Stimulated activated naive CD8-positive, alpha-beta T cell treated with anti-CD3 and anti-CD28 coated beads, Interleukin-15, Interleukin-2, amounts not matched to agents 100 ng/mL and 50 ng/mL, for 24 hours (primary cell): ENCODE measurements around the gene PCDHGB4.
"Not testable (repeated sequence)": the region's sequence is repeated elsewhere in the genome, so short reads cannot be mapped to it uniquely, and the experiment has no call there.

Experiments
- H3K27ac Mint-ChIP-seq: one replicate; pipeline ENCODE4 v1.8.0; 2021; ENCODE audit warnings: mild to moderate bottlenecking, mixed read lengths
- H3K27me3 Mint-ChIP-seq: one replicate; pipeline ENCODE4 v1.8.0; 2021; ENCODE audit warnings: mixed read lengths
- H3K36me3 Mint-ChIP-seq: one replicate; pipeline ENCODE4 v1.8.0; 2021; ENCODE audit warnings: low read depth, mixed read lengths
- H3K4me1 Mint-ChIP-seq: one replicate; pipeline ENCODE4 v1.8.0; 2021; ENCODE audit warnings: low read depth, mixed read lengths
- H3K4me3 Mint-ChIP-seq: one replicate; pipeline ENCODE4 v1.8.0; 2021; ENCODE audit warnings: mild to moderate bottlenecking, mixed read lengths
- H3K9me3 Mint-ChIP-seq: one replicate; pipeline ENCODE4 v1.8.0; 2021; ENCODE audit warnings: mixed read lengths

The PCDHGB4 gene

GRCh38 chr5:141387557-141388311, at the start of gene PCDHGB4:
TSS of gene PCDHGB4 (plus strand) at chr5:141387698. CDS start at chr5:141387885, 187 bp downstream.
- not testable (repeated sequence) for H3K4me3 Mint-ChIP-seq, H3K4me1 Mint-ChIP-seq, H3K27ac Mint-ChIP-seq
- H3K9me3 Mint-ChIP-seq = peaks cover 50% of the 10 kb centered on the region
- peaks cover 27% of the 10 kb centered on the region for H3K36me3 Mint-ChIP-seq
- H3K27me3 Mint-ChIP-seq = peaks cover 82% of the 10 kb centered on the region

- no peak within 1 kb of the TSS for H3K27ac Mint-ChIP-seq
- H3K27me3 Mint-ChIP-seq = peaks cover 94% of the 10 kb centered on the region
- no peaks in the 10 kb centered on the region for H3K4me1 Mint-ChIP-seq
- peaks cover 42% of the 10 kb centered on the region for H3K9me3 Mint-ChIP-seq
- peaks cover 28% of the 10 kb centered on the region for H3K36me3 Mint-ChIP-seq
- H3K4me3 Mint-ChIP-seq = no peak within 1 kb of the TSS
These were observed 48.8 kb upstream of the PCDHGB4 start, which contains the start of gene PCDHGA2 for GRCh38 chr5:141338538-141339306. TSS of gene PCDHGA2 (plus strand) at chr5:141338760.

- Mint-ChIP-seq H3K27me3 (peaks cover 87% of the 10 kb centered on the region), H3K36me3 (peaks cover 31% of the 10 kb centered on the region), H3K9me3 (peaks cover 39% of the 10 kb centered on the region)
- not testable (repeated sequence) for H3K27ac Mint-ChIP-seq, H3K4me3 Mint-ChIP-seq, H3K4me1 Mint-ChIP-seq
These were observed 46.6 kb upstream of the PCDHGB4 start for GRCh38 chr5:141340781-141341354.

DNA sequence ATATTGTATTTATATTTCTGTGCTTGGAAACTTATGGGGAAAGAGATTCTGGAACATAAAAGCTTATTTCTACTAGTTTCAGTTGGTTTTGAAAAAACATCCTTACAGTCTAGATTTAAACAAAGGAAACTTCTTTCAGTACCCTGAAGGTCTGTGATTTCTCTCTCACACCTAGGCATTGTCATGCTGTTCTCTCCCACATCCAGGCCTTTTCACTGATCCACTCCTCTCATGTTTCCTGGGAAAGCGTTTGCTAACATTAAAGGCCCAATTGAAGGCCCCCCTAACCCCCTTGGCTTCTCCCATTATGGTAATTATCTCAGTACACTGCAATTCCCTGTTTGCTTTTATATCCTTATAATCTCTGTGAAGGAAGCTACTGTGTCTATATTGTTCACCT, 44.7 kb upstream of the PCDHGB4 start:
- H3K27me3 Mint-ChIP-seq = peaks cover 83% of the 10 kb centered on the region
- H3K36me3 Mint-ChIP-seq = peaks cover 32% of the 10 kb centered on the region
- H3K4me3 Mint-ChIP-seq = no peak overlapping the region

GRCh38 chr5:141343242-141343952, 44.1 kb upstream of the PCDHGB4 start, which contains the start of gene PCDHGA3:
TSS of gene PCDHGA3 (plus strand) at chr5:141343829. CDS start at chr5:141344034, 205 bp downstream.
- Mint-ChIP-seq H3K4me3 (peak within 1 kb of the TSS; percentile 39), H3K4me1 (no peaks in the 10 kb centered on the region), H3K36me3 (peaks cover 26% of the 10 kb centered on the region), H3K9me3 (peaks cover 34% of the 10 kb centered on the region), H3K27ac (no peak within 1 kb of the TSS), H3K27me3 (peaks cover 81% of the 10 kb centered on the region)

More for the DNA sequence above, 44.7 kb upstream of the PCDHGB4 start:
- peaks cover 40% of the 10 kb centered on the region for H3K9me3 Mint-ChIP-seq
- H3K4me1 Mint-ChIP-seq = no peaks in the 10 kb centered on the region
- H3K27ac Mint-ChIP-seq = no peak overlapping the region

DNA sequence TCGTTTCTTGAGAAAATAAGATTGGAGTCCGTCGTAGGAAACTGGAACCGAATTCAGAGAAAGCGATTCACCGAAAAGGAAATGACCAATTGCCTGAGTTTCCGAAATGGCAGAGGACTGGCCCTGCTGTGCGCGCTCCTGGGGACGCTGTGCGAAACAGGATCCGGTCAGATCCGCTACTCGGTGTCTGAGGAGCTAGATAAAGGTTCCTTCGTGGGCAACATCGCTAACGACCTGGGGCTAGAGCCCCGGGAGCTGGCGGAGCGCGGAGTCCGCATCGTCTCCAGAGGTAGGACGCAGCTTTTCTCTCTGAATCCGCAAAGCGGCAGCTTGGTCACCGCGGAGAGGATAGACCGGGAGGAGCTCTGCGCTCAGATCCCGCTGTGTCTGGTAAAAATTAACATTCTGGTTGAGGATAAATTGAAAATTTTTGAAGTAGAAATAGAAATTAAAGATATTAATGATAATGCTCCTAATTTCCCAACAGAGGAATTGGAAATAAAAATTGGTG, 43.5 kb upstream of the PCDHGB4 start:
- H3K27me3 Mint-ChIP-seq = peaks cover 81% of the 10 kb centered on the region
- peaks cover 38% of the 10 kb centered on the region for H3K9me3 Mint-ChIP-seq
- peak overlapping the region; percentile 39 for H3K4me3 Mint-ChIP-seq
- no peak overlapping the region for H3K27ac Mint-ChIP-seq
- peaks cover 22% of the 10 kb centered on the region for H3K36me3 Mint-ChIP-seq
- no peaks in the 10 kb centered on the region for H3K4me1 Mint-ChIP-seq

DNA sequence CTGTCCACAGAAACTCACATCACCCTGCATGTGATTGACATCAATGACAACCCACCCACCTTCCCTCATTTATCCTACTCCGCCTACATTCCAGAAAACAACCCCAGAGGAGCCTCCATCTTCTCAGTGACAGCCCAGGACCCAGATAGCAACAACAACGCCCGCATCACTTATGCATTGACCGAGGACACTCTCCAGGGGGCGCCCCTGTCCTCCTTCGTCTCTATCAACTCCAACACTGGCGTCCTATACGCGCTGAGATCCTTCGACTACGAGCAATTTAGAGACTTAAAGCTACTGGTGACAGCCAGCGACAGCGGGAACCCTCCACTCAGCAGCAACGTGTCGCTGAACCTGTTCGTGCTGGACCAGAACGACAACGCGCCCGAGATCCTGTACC, 42.2 kb upstream of the PCDHGB4 start:
- H3K27ac Mint-ChIP-seq = no peak overlapping the region
- H3K27me3 Mint-ChIP-seq = peaks cover 81% of the 10 kb centered on the region
- H3K4me3 Mint-ChIP-seq = no peak overlapping the region
- H3K4me1 Mint-ChIP-seq = no peaks in the 10 kb centered on the region
- peaks cover 35% of the 10 kb centered on the region for H3K9me3 Mint-ChIP-seq
- H3K36me3 Mint-ChIP-seq = peaks cover 20% of the 10 kb centered on the region

DNA sequence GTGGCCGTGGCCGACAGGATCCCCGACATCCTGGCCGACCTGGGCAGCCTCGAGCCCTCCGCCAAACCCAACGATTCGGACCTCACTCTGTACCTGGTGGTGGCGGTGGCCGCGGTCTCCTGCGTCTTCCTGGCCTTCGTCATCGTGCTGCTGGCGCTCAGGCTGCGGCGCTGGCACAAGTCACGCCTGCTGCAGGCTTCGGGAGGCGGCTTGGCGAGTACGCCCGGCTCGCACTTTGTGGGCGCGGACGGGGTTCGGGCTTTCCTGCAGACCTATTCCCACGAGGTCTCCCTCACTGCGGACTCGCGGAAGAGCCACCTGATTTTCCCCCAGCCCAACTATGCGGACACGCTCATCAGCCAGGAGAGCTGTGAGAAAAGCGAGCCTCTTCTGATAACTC, 41.5 kb upstream of the PCDHGB4 start:
- not testable (repeated sequence) for H3K27ac Mint-ChIP-seq, H3K4me3 Mint-ChIP-seq, H3K4me1 Mint-ChIP-seq
- peaks cover 38% of the 10 kb centered on the region for H3K9me3 Mint-ChIP-seq
- peaks cover 84% of the 10 kb centered on the region for H3K27me3 Mint-ChIP-seq
- H3K36me3 Mint-ChIP-seq = peaks cover 21% of the 10 kb centered on the region

GRCh38 chr5:141349917-141350619, 37.4 kb upstream of the PCDHGB4 start, which contains the start of gene PCDHGB1:
TSS of gene PCDHGB1 (plus strand) at chr5:141350099. CDS start at chr5:141350261, 162 bp downstream.
- H3K9me3 Mint-ChIP-seq = peaks cover 29% of the 10 kb centered on the region
- peaks cover 23% of the 10 kb centered on the region for H3K36me3 Mint-ChIP-seq
- H3K27me3 Mint-ChIP-seq = peaks cover 77% of the 10 kb centered on the region
- H3K27ac Mint-ChIP-seq = no peak within 1 kb of the TSS
- no peak within 1 kb of the TSS for H3K4me3 Mint-ChIP-seq
- H3K4me1 Mint-ChIP-seq = no peaks in the 10 kb centered on the region

DNA sequence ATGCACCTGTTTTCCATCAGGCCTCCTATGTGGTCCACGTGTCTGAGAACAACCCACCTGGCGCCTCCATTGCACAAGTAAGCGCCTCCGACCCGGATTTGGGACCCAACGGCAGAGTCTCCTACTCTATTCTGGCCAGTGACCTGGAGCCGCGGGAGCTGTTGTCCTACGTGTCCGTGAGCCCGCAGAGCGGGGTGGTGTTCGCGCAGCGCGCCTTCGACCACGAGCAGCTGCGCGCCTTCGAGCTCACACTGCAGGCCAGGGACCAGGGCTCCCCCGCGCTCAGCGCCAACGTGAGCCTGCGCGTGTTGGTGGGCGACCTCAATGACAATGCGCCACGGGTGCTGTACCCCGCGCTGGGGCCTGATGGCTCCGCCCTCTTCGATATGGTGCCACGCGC, 35.9 kb upstream of the PCDHGB4 start:
- H3K36me3 Mint-ChIP-seq = peaks cover 20% of the 10 kb centered on the region
- no peak overlapping the region for H3K27ac Mint-ChIP-seq
- no peak overlapping the region for H3K4me3 Mint-ChIP-seq
- H3K4me1 Mint-ChIP-seq = no peaks in the 10 kb centered on the region
- peaks cover 30% of the 10 kb centered on the region for H3K9me3 Mint-ChIP-seq
- H3K27me3 Mint-ChIP-seq = peaks cover 80% of the 10 kb centered on the region

GRCh38 chr5:141354900-141355469, 32.5 kb upstream of the PCDHGB4 start, which contains the start of gene PCDHGA4:
TSS of gene PCDHGA4 (plus strand) at chr5:141355021. CDS start at chr5:141355108, 87 bp downstream.
- H3K36me3 Mint-ChIP-seq = peaks cover 25% of the 10 kb centered on the region
- H3K9me3 Mint-ChIP-seq = peaks cover 26% of the 10 kb centered on the region
- no peak within 1 kb of the TSS for H3K4me3 Mint-ChIP-seq
- no peak within 1 kb of the TSS for H3K27ac Mint-ChIP-seq
- H3K27me3 Mint-ChIP-seq = peaks cover 77% of the 10 kb centered on the region
- H3K4me1 Mint-ChIP-seq = no peaks in the 10 kb centered on the region

GRCh38 chr5:141355641-141356040, 31.9 kb upstream of the PCDHGB4 start:
- Mint-ChIP-seq H3K4me3 (no peak overlapping the region), H3K36me3 (peaks cover 24% of the 10 kb centered on the region), H3K27ac (no peak overlapping the region), H3K27me3 (peaks cover 77% of the 10 kb centered on the region), H3K4me1 (no peaks in the 10 kb centered on the region), H3K9me3 (peaks cover 28% of the 10 kb centered on the region)

DNA sequence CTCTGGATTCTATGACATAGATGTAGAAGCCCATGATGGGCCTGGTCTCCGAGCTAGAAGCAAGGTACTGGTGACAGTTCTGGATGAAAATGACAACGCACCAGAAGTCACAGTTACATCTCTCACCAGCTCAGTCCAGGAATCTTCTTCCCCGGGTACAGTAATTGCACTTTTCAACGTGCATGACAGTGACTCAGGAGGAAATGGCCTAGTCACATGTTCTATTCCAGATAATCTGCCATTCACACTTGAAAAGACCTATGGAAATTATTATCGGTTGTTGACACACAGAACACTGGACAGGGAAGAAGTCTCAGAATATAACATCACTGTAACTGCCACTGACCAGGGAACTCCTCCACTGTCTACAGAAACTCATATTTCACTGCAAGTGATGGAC, 31.4 kb upstream of the PCDHGB4 start:
- no peak overlapping the region for H3K4me3 Mint-ChIP-seq
- no peaks in the 10 kb centered on the region for H3K4me1 Mint-ChIP-seq
- peaks cover 30% of the 10 kb centered on the region for H3K9me3 Mint-ChIP-seq
- H3K27ac Mint-ChIP-seq = no peak overlapping the region
- peaks cover 77% of the 10 kb centered on the region for H3K27me3 Mint-ChIP-seq
- H3K36me3 Mint-ChIP-seq = peaks cover 29% of the 10 kb centered on the region
